Measurements from ENCODE around the gene NFATC2.
A peak's percentile ranks its signal among the peaks of the same experiment; 100 is the strongest.

Gene NFATC2

GRCh38 chr20:51460163-51460562 is 82.4 kb downstream of the NFATC2 start:
- TF ChIP-seq, protein P1, sequence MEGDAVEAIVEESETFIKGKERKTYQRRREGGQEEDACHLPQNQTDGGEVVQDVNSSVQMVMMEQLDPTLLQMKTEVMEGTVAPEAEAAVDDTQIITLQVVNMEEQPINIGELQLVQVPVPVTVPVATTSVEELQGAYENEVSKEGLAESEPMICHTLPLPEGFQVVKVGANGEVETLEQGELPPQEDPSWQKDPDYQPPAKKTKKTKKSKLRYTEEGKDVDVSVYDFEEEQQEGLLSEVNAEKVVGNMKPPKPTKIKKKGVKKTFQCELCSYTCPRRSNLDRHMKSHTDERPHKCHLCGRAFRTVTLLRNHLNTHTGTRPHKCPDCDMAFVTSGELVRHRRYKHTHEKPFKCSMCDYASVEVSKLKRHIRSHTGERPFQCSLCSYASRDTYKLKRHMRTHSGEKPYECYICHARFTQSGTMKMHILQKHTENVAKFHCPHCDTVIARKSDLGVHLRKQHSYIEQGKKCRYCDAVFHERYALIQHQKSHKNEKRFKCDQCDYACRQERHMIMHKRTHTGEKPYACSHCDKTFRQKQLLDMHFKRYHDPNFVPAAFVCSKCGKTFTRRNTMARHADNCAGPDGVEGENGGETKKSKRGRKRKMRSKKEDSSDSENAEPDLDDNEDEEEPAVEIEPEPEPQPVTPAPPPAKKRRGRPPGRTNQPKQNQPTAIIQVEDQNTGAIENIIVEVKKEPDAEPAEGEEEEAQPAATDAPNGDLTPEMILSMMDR (IDR thresholded peaks at IDR 0.05; ENCODE audit: low read depth, low read length) = no peak
- no peak overlapping the region for H3K4me3 ChIP-seq (ENCODE audit: low read depth, low read length)
- in situ Hi-C loops (cut with HindIII; ENCODE audit: low sequenced_read_pairs) = no loop called here

GRCh38 chr20:51458751-51459439 is 83.6 kb downstream of the NFATC2 start:
- DNase-seq (ENCODE audit: low read depth, low spot score) = no peak
- in situ Hi-C loops (cut with HindIII; ENCODE audit: low sequenced_read_pairs) = no loop called here
- no peak overlapping the region for H3K4me3 ChIP-seq (ENCODE audit: low read depth, low read length)
- TF ChIP-seq, protein P1 (IDR thresholded peaks at IDR 0.05; ENCODE audit: low read depth, low read length) = no peak

More at GRCh38 chr20:51460163-51460562, 82.4 kb downstream of the NFATC2 start:
- DNase-seq (ENCODE audit: low read depth, low spot score) = no peak

DNA sequence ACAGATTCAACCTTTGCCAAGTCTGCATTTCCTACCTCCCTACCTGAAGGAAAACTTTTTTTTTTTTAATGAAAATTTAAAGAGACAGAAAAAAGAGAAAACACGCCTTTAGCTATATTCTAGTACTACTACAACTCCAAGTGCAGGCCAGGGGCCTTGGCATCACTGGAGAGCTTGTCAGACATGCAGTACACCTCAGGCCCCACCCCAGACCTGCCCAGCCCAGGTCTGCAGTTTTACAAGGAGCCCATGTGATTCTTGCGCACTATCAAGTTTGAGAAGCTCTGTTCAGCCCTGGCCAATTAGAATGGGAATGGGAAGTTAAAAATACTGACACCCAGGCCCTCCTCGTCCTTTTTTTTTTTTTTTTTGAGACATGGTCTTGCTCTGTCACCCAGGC is 85.0 kb downstream of the NFATC2 start:
- TF ChIP-seq, protein P1 (IDR thresholded peaks at IDR 0.05; ENCODE audit: low read depth, low read length) = no peak

GRCh38 chr20:51456511-51457509 is 85.7 kb downstream of the NFATC2 start:
- in situ Hi-C loops (cut with HindIII; ENCODE audit: low sequenced_read_pairs) = no loop called here
- peak; percentile 98 for DNase-seq (ENCODE audit: low read depth, low spot score)
- TF ChIP-seq, protein P1 (IDR thresholded peaks at IDR 0.05; ENCODE audit: low read depth, low read length) = no peak
- no peak overlapping the region for H3K4me3 ChIP-seq (ENCODE audit: low read depth, low read length)

More for the DNA sequence above, 85.0 kb downstream of the NFATC2 start:
- no peak for DNase-seq (ENCODE audit: low read depth, low spot score)
- in situ Hi-C loops (cut with HindIII; ENCODE audit: low sequenced_read_pairs) = no loop called here
- H3K4me3 ChIP-seq (ENCODE audit: low read depth, low read length) = no peak overlapping the region

DNA sequence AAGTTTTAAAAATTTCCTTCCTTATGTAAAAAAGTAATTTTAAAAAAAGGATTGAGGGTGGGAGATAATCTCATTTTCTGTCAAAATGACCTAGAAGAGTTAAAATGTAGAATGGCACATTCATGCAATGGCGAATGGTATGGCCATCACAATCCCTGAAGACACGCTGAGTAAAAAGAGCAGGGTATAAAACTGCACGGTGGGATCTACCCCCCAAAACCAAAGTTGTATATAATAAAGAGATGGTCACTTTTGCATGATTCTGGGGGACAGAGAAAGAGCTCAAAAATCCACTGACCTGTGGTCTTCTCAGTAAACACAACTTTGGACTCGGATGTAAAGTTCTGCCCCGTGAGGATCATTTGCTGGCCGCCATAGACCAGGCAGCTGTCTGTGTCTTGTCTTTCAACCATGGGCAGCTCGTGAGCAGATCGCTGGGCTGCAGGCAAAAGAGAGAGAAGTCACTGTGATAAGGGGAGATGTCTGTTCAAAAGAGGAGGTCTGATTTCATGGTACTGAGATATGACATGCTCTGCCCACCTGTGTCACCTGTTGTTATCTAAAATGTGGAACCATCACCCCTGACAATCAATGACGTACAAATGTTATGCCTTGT is 88.2 kb downstream of the NFATC2 start:
- no peak overlapping the region for H3K4me3 ChIP-seq (ENCODE audit: low read depth, low read length)
- TF ChIP-seq, protein P1 (IDR thresholded peaks at IDR 0.05; ENCODE audit: low read depth, low read length) = no peak
- DNase-seq (ENCODE audit: low read depth, low spot score) = no peak
- in situ Hi-C loops (cut with HindIII; ENCODE audit: low sequenced_read_pairs) = no loop called here

DNA sequence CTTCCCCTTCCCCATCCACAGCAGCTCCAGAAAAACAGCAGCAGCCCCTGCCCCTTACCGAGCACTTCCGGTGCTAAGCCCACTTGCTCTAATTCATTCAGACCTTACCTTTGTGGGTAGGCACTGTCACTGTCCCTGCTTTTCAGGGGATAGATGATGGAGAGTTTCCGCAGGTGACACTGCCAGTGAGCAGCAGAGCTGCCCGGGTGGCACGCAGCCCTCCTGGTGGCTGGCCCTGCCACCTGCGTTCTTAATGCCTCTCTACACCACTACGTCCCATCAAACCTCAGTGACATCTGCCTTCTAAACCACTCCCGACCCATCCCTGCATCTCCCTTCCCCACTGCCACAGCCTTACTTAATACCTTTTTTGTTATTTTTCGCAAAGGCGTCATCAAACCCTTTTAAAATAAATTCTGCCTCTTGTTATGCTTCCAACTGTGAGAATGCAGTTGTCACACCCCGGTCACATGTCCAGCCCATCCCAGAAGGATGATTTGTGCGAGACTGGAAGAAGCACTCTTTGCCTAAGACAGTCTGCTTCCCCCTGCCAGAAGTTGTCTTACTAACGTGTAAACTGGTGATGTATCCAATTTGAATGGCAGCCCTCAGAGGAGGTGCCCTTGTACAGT is 89.7 kb downstream of the NFATC2 start:
- in situ Hi-C loops (cut with HindIII; ENCODE audit: low sequenced_read_pairs) = no loop called here
- TF ChIP-seq, protein P1 (IDR thresholded peaks at IDR 0.05; ENCODE audit: low read depth, low read length) = no peak
- DNase-seq (ENCODE audit: low read depth, low spot score) = no peak
- no peak overlapping the region for H3K4me3 ChIP-seq (ENCODE audit: low read depth, low read length)
